Brain pericyte (primary cell): ENCODE data around the gene MAPK11.
"Not testable (repeated sequence)": the region's sequence is repeated elsewhere in the genome, so short reads cannot be mapped to it uniquely, and the experiment has no call there.

Experiments used
- DNase-seq: peaks from one replicate; pipeline ENCODE4 v3.0.0-alpha.2; 2012; ENCODE audit warnings: low read depth, low spot score

The MAPK11 gene

GRCh38 chr22:50277761-50278160, 7.6 kb upstream of the MAPK11 start:
- no peak for DNase-seq

GRCh38 chr22:50276143-50276542, 6.0 kb upstream of the MAPK11 start:
- DNase-seq = no peak

- no peak for DNase-seq
These were observed 5.2 kb upstream of the MAPK11 start for GRCh38 chr22:50275181-50276055.

- no peak for DNase-seq
These were observed 4.6 kb upstream of the MAPK11 start for GRCh38 chr22:50274771-50275170.

GRCh38 chr22:50274311-50274710, 4.1 kb upstream of the MAPK11 start:
- no peak for DNase-seq

- DNase-seq = not testable (repeated sequence)
These were observed 3.6 kb upstream of the MAPK11 start for GRCh38 chr22:50273781-50274180.

GRCh38 chr22:50273352-50273751, 3.2 kb upstream of the MAPK11 start:
- DNase-seq = not testable (repeated sequence)

- no peak for DNase-seq
These were observed 2.0 kb upstream of the MAPK11 start for GRCh38 chr22:50272044-50272802.

- DNase-seq = no peak
These were observed 1.4 kb upstream of the MAPK11 start for GRCh38 chr22:50271519-50271970.

- no peak for DNase-seq
These were observed 650 bp upstream of the MAPK11 start for GRCh38 chr22:50270666-50271394.

GRCh38 chr22:50269573-50269969, 609 bp downstream of the MAPK11 start:
- no peak for DNase-seq

GRCh38 chr22:50268655-50269113, 1.5 kb downstream of the MAPK11 start:
- DNase-seq = no peak

- DNase-seq = no peak
These were observed 2.4 kb downstream of the MAPK11 start for GRCh38 chr22:50267591-50268390.

GRCh38 chr22:50266994-50267393, 3.2 kb downstream of the MAPK11 start:
- DNase-seq = no peak

- DNase-seq = no peak
These were observed 5.1 kb downstream of the MAPK11 start for GRCh38 chr22:50264946-50265669.

GRCh38 chr22:50264104-50264745, 6.0 kb downstream of the MAPK11 start:
- DNase-seq = no peak

- no peak for DNase-seq
These were observed 7.1 kb downstream of the MAPK11 start for GRCh38 chr22:50262973-50263617.

- no peak for DNase-seq
These were observed 7.7 kb downstream of the MAPK11 start for GRCh38 chr22:50262460-50262911.
